ENCODE measurements around the gene IL36B.

GRCh38 chr2:112989611-112990010 lies 63.1 kb downstream of the IL36B start:
- no peak for TF ChIP-seq EZH2 (IDR thresholded peaks at IDR 0.05; ENCODE audit: insufficient read depth, low read length)
- TF ChIP-seq, protein P1, sequence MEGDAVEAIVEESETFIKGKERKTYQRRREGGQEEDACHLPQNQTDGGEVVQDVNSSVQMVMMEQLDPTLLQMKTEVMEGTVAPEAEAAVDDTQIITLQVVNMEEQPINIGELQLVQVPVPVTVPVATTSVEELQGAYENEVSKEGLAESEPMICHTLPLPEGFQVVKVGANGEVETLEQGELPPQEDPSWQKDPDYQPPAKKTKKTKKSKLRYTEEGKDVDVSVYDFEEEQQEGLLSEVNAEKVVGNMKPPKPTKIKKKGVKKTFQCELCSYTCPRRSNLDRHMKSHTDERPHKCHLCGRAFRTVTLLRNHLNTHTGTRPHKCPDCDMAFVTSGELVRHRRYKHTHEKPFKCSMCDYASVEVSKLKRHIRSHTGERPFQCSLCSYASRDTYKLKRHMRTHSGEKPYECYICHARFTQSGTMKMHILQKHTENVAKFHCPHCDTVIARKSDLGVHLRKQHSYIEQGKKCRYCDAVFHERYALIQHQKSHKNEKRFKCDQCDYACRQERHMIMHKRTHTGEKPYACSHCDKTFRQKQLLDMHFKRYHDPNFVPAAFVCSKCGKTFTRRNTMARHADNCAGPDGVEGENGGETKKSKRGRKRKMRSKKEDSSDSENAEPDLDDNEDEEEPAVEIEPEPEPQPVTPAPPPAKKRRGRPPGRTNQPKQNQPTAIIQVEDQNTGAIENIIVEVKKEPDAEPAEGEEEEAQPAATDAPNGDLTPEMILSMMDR (IDR thresholded peaks at IDR 0.05; ENCODE audit: insufficient read depth, low read depth, low read length) = no peak

All from astrocyte (in vitro differentiated cells and primary cell).